IPS DF 4.7 (cell line): Measurements from ENCODE around the gene MTCL1.

Source experiments
- DNase-seq: peaks from one replicate; pipeline ENCODE4 v3.0.0-alpha.2; 2013; ENCODE audit warnings: low spot score; ENCODE audit errors: extremely low read depth

MTCL1 gene

GRCh38 chr18:8766559-8767293, 61.4 kb downstream of the MTCL1 start:
- DNase-seq: no peak

- DNase-seq: no peak
These were observed 62.0 kb downstream of the MTCL1 start for GRCh38 chr18:8767340-8767739.

- no peak for DNase-seq
These were observed 64.2 kb downstream of the MTCL1 start for GRCh38 chr18:8769509-8770095.

GRCh38 chr18:8770657-8771056, 65.3 kb downstream of the MTCL1 start:
- no peak for DNase-seq

GRCh38 chr18:8771930-8772329, 66.6 kb downstream of the MTCL1 start:
- no peak for DNase-seq

GRCh38 chr18:8773980-8774379, 68.6 kb downstream of the MTCL1 start:
- DNase-seq: no peak

- DNase-seq: no peak
These were observed 70.9 kb downstream of the MTCL1 start for GRCh38 chr18:8776013-8776943.

- no peak for DNase-seq
These were observed 72.5 kb downstream of the MTCL1 start for GRCh38 chr18:8777846-8778245.

- DNase-seq: no peak
These were observed 73.0 kb downstream of the MTCL1 start for GRCh38 chr18:8778386-8778785.

GRCh38 chr18:8778824-8779223, 73.5 kb downstream of the MTCL1 start:
- DNase-seq: no peak

GRCh38 chr18:8779251-8779650, 73.9 kb downstream of the MTCL1 start:
- no peak for DNase-seq

- DNase-seq: no peak
These were observed 74.9 kb downstream of the MTCL1 start for GRCh38 chr18:8780227-8780626.

- DNase-seq: no peak
These were observed 76.3 kb downstream of the MTCL1 start for GRCh38 chr18:8781671-8782070.

- DNase-seq: no peak
These were observed 78.1 kb downstream of the MTCL1 start for GRCh38 chr18:8783335-8783993.

GRCh38 chr18:8783994-8784530, 78.7 kb downstream of the MTCL1 start:
- no peak for DNase-seq

- DNase-seq: no peak
These were observed 79.9 kb downstream of the MTCL1 start for GRCh38 chr18:8785261-8785660.

- no peak for DNase-seq
These were observed 80.6 kb downstream of the MTCL1 start for GRCh38 chr18:8785855-8786482.

- no peak for DNase-seq
These were observed 81.4 kb downstream of the MTCL1 start for GRCh38 chr18:8786483-8787370.

GRCh38 chr18:8787371-8787670, 82.0 kb downstream of the MTCL1 start:
- no peak for DNase-seq

GRCh38 chr18:8787794-8788193, 82.4 kb downstream of the MTCL1 start:
- DNase-seq: no peak
